ENCODE results near the gene CHST8.
A peak's percentile ranks its signal among the peaks of the same experiment; 100 is the strongest.

Gene CHST8

GRCh38 chr19:33675501-33676124, 53.9 kb downstream of the CHST8 start:
- DNase-seq, result no peak

- DNase-seq, result peak; percentile 23
Observed at GRCh38 chr19:33676999-33677665, 55.4 kb downstream of the CHST8 start.

GRCh38 chr19:33677745-33678426, 56.1 kb downstream of the CHST8 start:
- DNase-seq, result no peak

- peak; percentile 63 for DNase-seq
Observed at GRCh38 chr19:33678796-33679585, 57.2 kb downstream of the CHST8 start.

- no peak for DNase-seq
Observed at GRCh38 chr19:33679696-33680095, 57.9 kb downstream of the CHST8 start.

- no peak for DNase-seq
Observed at GRCh38 chr19:33681081-33681680, 59.4 kb downstream of the CHST8 start.

GRCh38 chr19:33683881-33684537, 62.3 kb downstream of the CHST8 start:
- no peak for DNase-seq

GRCh38 chr19:33684538-33685232, 62.9 kb downstream of the CHST8 start:
- no peak for DNase-seq

- no peak for DNase-seq
Observed at GRCh38 chr19:33685541-33685940, 63.8 kb downstream of the CHST8 start.

GRCh38 chr19:33686262-33686661, 64.5 kb downstream of the CHST8 start:
- DNase-seq, result no peak

- no peak for DNase-seq
Observed at GRCh38 chr19:33686687-33687480, 65.1 kb downstream of the CHST8 start.

- no peak for DNase-seq
Observed at GRCh38 chr19:33687481-33688170, 65.9 kb downstream of the CHST8 start.

- no peak for DNase-seq
Observed at GRCh38 chr19:33688171-33688992, 66.6 kb downstream of the CHST8 start.

- no peak for DNase-seq
Observed at GRCh38 chr19:33689138-33689746, 67.5 kb downstream of the CHST8 start.

GRCh38 chr19:33689868-33690267, 68.1 kb downstream of the CHST8 start:
- DNase-seq, result no peak

GRCh38 chr19:33690378-33691029, 68.8 kb downstream of the CHST8 start:
- DNase-seq, result no peak

GRCh38 chr19:33691030-33691427, 69.3 kb downstream of the CHST8 start:
- DNase-seq, result no peak

GRCh38 chr19:33691736-33692135, 70.0 kb downstream of the CHST8 start:
- DNase-seq, result no peak

All from NCI-H1694 treated with DMSO at 0.1 percent for 48 hours (cell line).